Mucosa of stomach (tissue), 1 donor: ENCODE results near the gene IL16.
A peak's percentile ranks its signal among the peaks of the same experiment; 100 is the strongest.

Experiments used
- H3K27me3 ChIP-seq: one replicate; pipeline ENCODE4 v1.7.0; 2013; ENCODE audit warnings: mild to moderate bottlenecking, low read length; ENCODE audit not compliant: control insufficient read depth, insufficient read depth
- H3K36me3 ChIP-seq: one replicate; pipeline ENCODE4 v1.7.0; 2013; ENCODE audit warnings: low read length; ENCODE audit not compliant: control insufficient read depth, insufficient read depth
- H3K4me1 ChIP-seq: one replicate; pipeline ENCODE4 v1.7.0; 2013; ENCODE audit warnings: mild to moderate bottlenecking, low read length; ENCODE audit not compliant: control insufficient read depth, insufficient read depth
- H3K4me3 ChIP-seq: one replicate; pipeline ENCODE4 v1.7.0; 2013; ENCODE audit warnings: low read length
- H3K9ac ChIP-seq: one replicate; pipeline ENCODE4 v1.7.0; 2013; ENCODE audit warnings: mild to moderate bottlenecking, low read length, moderate library complexity
- H3K9me3 ChIP-seq: one replicate; pipeline ENCODE4 v1.7.0; 2013; ENCODE audit warnings: mild to moderate bottlenecking, low read length, moderate library complexity; ENCODE audit not compliant: control insufficient read depth
- donor health status: Pancreatic carcinoma.

The IL16 gene

DNA sequence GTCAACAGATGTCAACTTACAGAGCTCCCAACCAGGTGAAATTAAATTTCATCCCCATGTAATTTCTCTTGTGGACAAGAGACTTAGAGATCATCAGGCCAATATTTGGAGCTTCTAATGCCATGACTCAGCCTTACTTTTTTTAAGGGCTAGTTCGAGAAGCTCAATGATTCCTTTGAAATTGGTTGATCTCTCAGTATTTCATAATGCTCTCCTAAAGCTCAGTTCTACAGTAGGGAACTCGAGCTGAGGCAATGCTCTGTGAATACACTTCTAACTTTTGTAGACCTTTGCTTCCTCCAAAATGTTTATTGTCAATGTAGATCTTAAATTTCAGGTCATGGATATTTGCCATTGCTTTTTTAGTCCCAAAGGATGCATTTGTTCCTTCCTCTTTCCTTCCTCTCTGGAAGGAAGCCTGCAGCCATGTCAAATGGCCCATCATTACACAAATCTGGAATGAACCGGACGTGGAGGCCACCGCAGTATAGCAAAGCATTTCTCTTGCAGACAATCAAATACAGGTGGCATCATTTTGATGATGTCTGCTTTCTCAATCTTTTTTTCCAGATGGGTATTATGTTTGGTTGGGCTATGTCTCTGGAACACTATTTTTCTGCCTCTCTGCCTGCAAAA, 98.9 kb downstream of the IL16 start:
- no peaks in the 10 kb centered on the region for H3K9me3 ChIP-seq
- no peaks in the 10 kb centered on the region for H3K27me3 ChIP-seq
- H3K36me3 ChIP-seq = no peaks in the 10 kb centered on the region
- H3K4me3 ChIP-seq = no peak overlapping the region
- no peak overlapping the region for H3K9ac ChIP-seq
- peaks cover 7% of the 10 kb centered on the region for H3K4me1 ChIP-seq

DNA sequence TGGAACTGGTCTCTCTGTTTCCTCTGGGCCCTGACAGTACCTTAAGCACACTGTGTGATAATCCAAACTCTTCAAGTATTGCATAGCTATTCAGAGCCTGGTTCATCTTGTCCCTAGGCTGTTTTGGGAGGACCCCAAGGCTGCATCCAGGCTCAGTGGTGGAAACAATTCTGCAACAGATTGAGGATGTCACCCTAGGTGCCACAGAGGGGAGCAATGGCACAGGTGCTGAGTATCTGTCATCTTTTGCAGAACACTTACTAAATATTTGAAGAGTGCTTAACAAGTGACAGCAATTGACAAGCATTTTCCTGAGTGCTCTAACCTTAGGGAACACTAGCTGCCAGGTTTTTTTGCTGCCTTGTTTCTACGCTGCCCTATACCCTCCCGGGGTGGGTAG, 99.5 kb downstream of the IL16 start:
- Histone ChIP-seq H3K4me3 (no peak overlapping the region), H3K9ac (no peak overlapping the region), H3K36me3 (no peaks in the 10 kb centered on the region), H3K27me3 (no peaks in the 10 kb centered on the region), H3K4me1 (peaks cover 7% of the 10 kb centered on the region), H3K9me3 (no peaks in the 10 kb centered on the region)

DNA sequence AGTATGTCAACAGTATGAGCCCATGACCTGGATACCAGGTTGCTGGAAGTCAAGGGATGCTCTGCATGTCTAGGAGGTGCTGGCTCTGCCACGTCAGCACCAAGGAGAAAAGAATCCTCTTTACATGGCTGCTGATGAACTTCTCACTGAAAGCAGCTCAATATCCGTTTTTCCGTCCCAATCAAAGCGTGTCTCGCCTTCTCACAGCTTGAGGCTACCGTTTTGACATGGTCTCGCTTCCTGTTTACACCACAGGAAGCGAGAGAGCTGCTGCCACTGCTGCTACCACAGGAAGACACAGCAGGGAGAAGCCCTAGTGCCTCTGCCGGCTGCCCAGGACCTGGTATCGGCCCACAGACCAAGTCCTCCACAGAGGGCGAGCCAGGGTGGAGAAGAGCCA, 100.0 kb downstream of the IL16 start:
- Histone ChIP-seq H3K4me3 (no peak overlapping the region), H3K27me3 (no peaks in the 10 kb centered on the region), H3K4me1 (peaks cover 7% of the 10 kb centered on the region), H3K36me3 (no peaks in the 10 kb centered on the region), H3K9ac (peak overlapping the region; percentile 54), H3K9me3 (no peaks in the 10 kb centered on the region)

DNA sequence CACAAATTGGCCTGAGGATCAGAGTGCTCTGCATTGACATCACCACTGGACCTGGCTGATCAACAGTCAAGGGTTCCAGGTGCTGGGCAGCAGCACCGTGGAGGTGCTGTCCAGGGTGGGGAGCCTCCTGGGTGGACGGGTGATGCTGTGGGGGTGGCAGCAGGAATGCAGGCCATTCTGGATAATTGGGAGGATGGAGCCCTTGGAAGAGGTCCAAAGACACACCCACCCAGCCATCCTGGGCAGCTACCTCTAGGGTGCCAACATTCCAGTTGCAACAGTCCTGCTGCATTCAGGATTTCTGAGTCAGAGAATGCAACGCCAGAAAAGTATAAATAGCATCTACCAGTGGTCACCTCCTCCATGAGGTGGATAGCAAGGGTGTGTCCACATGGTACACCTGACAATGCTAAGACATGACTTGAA, 100.5 kb downstream of the IL16 start:
- peak overlapping the region; percentile 54 for H3K9ac ChIP-seq
- no peaks in the 10 kb centered on the region for H3K27me3 ChIP-seq
- no peak overlapping the region for H3K4me3 ChIP-seq
- no peaks in the 10 kb centered on the region for H3K36me3 ChIP-seq
- H3K4me1 ChIP-seq = peaks cover 7% of the 10 kb centered on the region
- no peaks in the 10 kb centered on the region for H3K9me3 ChIP-seq

DNA sequence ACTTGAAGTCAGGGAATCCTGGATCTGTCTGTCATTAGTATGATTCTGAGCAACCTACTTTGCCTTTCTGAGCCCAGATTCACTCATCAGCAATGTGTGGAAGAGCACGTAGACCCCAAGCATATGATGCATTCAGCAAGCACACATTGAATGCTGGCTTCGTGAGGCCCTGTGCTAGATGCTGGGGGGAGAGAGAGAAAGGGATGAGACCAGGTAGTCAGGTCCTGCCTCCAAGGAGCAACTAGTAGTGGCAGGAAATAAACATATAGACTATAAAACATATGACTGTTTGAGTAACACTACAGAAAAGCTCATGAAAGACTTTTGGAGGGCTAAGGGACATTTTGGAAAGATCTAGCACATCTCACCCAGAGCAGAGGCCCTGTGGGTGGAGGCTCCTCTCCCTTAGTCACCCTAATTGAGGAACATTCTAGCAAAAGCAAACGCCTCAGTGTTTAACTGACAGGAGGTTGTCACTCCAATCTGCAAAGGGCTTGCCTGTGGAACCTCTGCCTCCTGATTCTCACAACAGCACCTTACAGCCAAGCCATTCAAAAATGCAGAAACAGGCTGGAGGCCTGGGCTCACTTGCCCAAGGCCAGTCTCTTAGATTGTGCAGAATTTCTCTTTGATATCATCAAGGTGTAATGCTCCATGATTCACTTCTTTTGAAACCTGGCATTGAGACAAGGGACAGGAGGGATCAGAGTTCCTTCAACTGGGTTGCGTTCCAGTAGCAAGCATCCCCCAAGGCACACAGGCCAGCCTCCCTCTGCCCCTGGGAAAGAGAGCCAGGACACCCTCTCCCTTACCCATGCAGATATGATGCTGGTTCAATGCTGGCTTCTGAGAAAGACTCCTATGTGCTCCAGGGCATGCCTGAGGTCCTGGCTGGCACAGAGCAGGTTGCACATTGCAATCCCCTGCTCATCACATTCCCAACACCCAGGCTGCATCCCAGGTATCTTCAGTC, 101.2 kb downstream of the IL16 start:
- Histone ChIP-seq H3K9ac (no peak overlapping the region), H3K9me3 (no peaks in the 10 kb centered on the region), H3K27me3 (no peaks in the 10 kb centered on the region), H3K36me3 (no peaks in the 10 kb centered on the region), H3K4me1 (peaks cover 7% of the 10 kb centered on the region), H3K4me3 (no peak overlapping the region)

DNA sequence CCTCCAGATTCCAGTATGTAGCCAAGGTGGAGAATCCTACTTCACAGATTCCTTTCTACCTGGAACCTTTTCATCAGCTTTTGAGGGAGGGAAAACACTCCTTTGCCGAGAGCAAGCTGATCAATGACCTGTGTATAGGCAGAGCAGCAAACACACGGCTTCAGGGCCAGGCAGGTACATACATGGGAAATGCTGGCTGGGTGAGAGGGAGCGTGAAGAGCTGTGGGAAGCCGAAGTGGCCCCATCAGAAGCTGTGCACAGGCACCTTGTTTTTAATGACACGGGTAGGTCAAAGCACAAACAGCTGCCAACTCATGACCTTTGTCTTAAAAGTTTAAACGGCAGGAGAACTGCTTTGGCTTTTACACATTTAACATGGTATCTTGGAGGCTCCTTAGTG, 101.9 kb downstream of the IL16 start:
- Histone ChIP-seq H3K27me3 (no peaks in the 10 kb centered on the region), H3K4me3 (no peak overlapping the region), H3K36me3 (no peaks in the 10 kb centered on the region), H3K4me1 (peaks cover 8% of the 10 kb centered on the region), H3K9me3 (no peaks in the 10 kb centered on the region), H3K9ac (no peak overlapping the region)

DNA sequence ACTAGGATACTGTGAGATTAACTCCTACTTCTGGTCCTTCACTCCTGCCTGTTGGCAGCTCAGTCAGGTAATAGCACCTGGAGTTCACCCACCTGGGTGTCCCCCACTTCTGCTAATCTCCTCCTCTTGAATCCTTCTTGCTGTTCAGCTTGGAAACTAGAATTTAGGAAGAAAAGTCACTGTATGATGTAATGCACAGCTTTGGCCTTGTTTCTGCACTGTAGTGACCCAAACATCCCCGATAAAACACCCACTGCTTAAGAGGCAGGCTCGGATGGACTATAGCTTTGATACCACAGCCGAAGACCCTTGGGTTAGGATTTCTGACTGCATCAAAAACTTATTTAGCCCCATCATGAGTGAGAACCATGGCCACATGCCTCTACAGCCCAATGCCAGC, 102.5 kb downstream of the IL16 start:
- Histone ChIP-seq H3K27me3 (no peaks in the 10 kb centered on the region), H3K36me3 (no peaks in the 10 kb centered on the region), H3K4me1 (peaks cover 12% of the 10 kb centered on the region), H3K4me3 (no peak overlapping the region), H3K9ac (no peak overlapping the region), H3K9me3 (no peaks in the 10 kb centered on the region)

DNA sequence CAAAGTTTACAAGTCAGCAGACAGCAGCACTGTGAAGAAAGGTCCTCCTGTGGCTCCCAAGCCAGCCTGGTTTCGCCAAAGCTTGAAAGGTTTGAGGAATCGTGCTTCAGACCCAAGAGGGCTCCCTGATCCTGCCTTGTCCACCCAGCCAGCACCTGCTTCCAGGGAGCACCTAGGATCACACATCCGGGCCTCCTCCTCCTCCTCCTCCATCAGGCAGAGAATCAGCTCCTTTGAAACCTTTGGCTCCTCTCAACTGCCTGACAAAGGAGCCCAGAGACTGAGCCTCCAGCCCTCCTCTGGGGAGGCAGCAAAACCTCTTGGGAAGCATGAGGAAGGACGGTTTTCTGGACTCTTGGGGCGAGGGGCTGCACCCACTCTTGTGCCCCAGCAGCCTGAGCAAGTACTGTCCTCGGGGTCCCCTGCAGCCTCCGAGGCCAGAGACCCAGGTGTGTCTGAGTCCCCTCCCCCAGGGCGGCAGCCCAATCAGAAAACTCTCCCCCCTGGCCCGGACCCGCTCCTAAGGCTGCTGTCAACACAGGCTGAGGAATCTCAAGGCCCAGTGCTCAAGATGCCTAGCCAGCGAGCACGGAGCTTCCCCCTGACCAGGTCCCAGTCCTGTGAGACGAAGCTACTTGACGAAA, 103.1 kb downstream of the IL16 start:
- Histone ChIP-seq H3K36me3 (no peaks in the 10 kb centered on the region), H3K27me3 (no peaks in the 10 kb centered on the region), H3K4me1 (peaks cover 12% of the 10 kb centered on the region), H3K9me3 (no peaks in the 10 kb centered on the region), H3K4me3 (no peak overlapping the region), H3K9ac (no peak overlapping the region)

DNA sequence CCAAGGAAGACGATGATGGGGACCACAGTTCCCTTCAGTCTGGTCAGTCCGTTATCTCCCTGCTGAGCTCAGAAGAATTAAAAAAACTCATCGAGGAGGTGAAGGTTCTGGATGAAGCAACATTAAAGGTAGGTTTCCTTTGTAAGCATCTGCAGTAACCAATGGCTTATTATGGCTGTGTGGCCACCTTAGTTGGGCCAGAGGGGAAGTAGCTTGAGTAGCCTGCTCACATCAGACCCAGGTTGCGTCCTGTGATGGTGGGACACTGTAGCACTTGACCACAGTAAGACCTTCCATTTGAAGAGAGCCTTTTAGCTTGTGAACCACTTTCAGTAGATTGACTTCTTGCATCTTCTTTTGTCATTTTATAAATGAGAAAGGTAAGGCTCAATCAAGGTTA, 104.7 kb downstream of the IL16 start:
- Histone ChIP-seq H3K9ac (no peak overlapping the region), H3K9me3 (no peaks in the 10 kb centered on the region), H3K4me3 (no peak overlapping the region), H3K36me3 (no peaks in the 10 kb centered on the region), H3K4me1 (peaks cover 8% of the 10 kb centered on the region), H3K27me3 (no peaks in the 10 kb centered on the region)

DNA sequence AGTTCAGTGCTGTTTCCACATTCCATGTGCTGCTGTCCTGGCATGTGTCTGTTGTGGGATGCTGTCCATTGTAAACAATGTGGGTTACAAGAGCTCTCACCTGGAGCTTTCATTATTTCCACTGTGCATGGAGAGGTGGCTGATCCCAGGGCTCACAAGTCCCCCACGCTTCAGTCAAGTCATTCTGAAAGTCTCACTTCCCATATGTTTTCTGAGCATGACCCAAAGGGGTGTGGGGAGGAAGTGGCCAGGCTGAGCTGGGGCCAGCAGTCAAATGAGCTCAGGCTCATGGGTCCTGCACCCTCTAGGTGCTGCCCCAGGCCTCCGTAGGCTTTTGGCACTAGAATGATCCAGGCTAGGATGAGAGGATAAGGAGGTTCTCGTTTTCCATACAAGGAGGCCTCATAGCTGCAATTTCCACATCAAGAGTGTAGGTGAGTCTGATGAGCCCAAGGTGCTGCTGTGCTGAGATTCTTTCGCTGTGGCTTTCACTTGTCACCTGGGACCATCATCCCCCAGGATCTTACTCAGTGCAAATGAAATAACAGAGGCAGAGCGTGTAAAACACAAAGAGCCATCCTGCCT, 105.2 kb downstream of the IL16 start:
- Histone ChIP-seq H3K4me1 (peaks cover 5% of the 10 kb centered on the region), H3K36me3 (no peaks in the 10 kb centered on the region), H3K4me3 (no peak overlapping the region), H3K9ac (no peak overlapping the region), H3K27me3 (no peaks in the 10 kb centered on the region), H3K9me3 (no peaks in the 10 kb centered on the region)

DNA sequence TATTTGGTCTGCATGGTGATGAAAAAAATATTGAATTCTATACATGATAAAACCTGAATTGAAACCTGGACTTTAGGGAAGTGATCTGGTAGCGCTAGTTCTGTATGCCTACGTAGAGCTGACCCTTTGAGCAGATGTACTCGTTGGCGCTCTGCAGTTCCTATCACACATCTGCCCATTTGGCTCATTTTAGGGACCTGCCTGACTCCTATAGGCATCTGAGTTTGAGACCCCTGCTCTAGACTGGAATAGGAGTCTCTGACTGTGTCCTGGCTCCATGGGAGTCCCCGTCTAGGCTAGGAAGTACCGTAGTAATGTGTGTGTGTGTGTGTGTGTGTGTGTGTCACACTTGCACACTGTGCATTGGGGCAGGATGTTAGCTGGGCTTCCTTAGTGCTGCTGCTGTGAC, 106.0 kb downstream of the IL16 start:
- Histone ChIP-seq H3K4me3 (no peak overlapping the region), H3K4me1 (peaks cover 5% of the 10 kb centered on the region), H3K36me3 (no peaks in the 10 kb centered on the region)

More for the DNA sequence above, 106.0 kb downstream of the IL16 start:
- no peaks in the 10 kb centered on the region for H3K27me3 ChIP-seq
- H3K9me3 ChIP-seq = no peaks in the 10 kb centered on the region
- H3K9ac ChIP-seq = no peak overlapping the region
